Upper lobe of left lung (tissue), 4 donors: Measurements from ENCODE around the gene NCF2.

Experiments used
- CTCF ChIP-seq, 6 experiments: fragments of 450-650 bp in 4 of 6; fragments of 200-600 bp in 2 of 6; sonication (generic) in 2 of 6; IDR thresholded peaks; one replicate each; pipeline ENCODE4 v1.5.1; 2016 to 2019; ENCODE audit warnings: antibody characterized with exemption in 6 of 6
- POLR2A ChIP-seq, 4 donors: fragments of 450-650 bp; IDR thresholded peaks; one replicate each; pipeline ENCODE4 v1.5.1; 2016 to 2017; ENCODE audit warnings: antibody characterized with exemption in 4 of 4, mild to moderate bottlenecking in 2 of 4
- POLR2AphosphoS5 ChIP-seq, 2 donors: sonication (generic); formaldehyde crosslinking; IDR thresholded peaks; one replicate each; pipeline ENCODE4 v1.5.1; 2017; ENCODE audit warnings: antibody characterized with exemption in 2 of 2

DNA sequence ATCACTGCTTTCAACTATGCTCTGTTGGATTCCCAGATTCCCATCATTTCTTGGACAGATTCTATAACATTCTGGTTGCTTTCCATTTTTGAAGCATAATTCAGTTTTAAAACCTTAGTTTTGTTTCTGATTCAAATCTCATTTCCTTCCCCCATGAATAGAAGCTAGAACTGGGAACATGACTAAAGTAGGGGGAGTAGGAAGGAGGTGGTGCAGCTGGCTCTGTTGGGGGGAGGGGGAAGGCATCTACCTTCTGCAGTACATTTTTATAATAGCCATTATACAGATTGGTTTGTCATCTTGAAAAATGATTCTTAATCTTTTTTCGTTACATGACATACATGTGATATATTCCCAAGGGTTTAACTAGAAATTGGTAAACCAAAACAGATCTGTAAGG is 69.9 kb downstream of the NCF2 start:
- TF ChIP-seq CTCF (IDR thresholded peaks at IDR 0.05) (no peak), POLR2AphosphoS5 (IDR thresholded peaks at IDR 0.05) (no peak), POLR2A (IDR thresholded peaks at IDR 0.05) (no peak)
